ENCODE measurements around the gene IQCF5.

GRCh38 chr3:51908026-51908425 is 32.6 kb upstream of the IQCF5 start:
- TF ChIP-seq CTCF (IDR thresholded peaks at IDR 0.05): no peak
- no peak for TF ChIP-seq EZH2 (IDR thresholded peaks at IDR 0.05; ENCODE audit: borderline replicate concordance, insufficient read depth, low read depth, low read length, poor library complexity, severe bottlenecking)

Measured in B cell (primary cell).